HAP-1 (cell line): ENCODE results near the gene LRRC42.

ENCODE experiments used
- DNase-seq, 2 experiments: peaks; one replicate each; pipeline ENCODE4 v3.0.0-alpha.2; 2016 to 2020; ENCODE audit warnings: low spot score in 2 of 2
- H3K27me3 ChIP-seq: fragments of 250-450 bp; sonication (Bioruptor Pico); 2 replicates; pipeline ENCODE4 v1.5.1; 2020; ENCODE audit warnings: low read depth, mild to moderate bottlenecking, moderate library complexity
- H3K36me3 ChIP-seq: fragments of 250-450 bp; sonication (Bioruptor Pico); replicated peaks from 2 replicates; pipeline ENCODE4 v1.5.1; 2020; ENCODE audit warnings: mild to moderate bottlenecking
- H3K4me1 ChIP-seq: fragments of 250-450 bp; sonication (Bioruptor Pico); 2 replicates; pipeline ENCODE4 v1.5.1; 2020; ENCODE audit warnings: mild to moderate bottlenecking
- H3K4me3 ChIP-seq: fragments of 250-450 bp; sonication (Bioruptor Pico); 2 replicates; pipeline ENCODE4 v1.5.1; 2020; ENCODE audit warnings: mild to moderate bottlenecking, moderate library complexity
- H3K9me3 ChIP-seq: fragments of 250-450 bp; sonication (Bioruptor Pico); 2 replicates; pipeline ENCODE4 v1.5.1; 2020; ENCODE audit warnings: mild to moderate bottlenecking, moderate library complexity
- in situ Hi-C: fragments of 300-500 bp; cut with MboI; formaldehyde crosslinking; loops from 3 replicates; pipeline ENCODE4 v1.14.3; 2020; ENCODE audit warnings: low sequenced_read_pairs, inconsistent platforms, mixed read lengths

LRRC42 gene

DNA sequence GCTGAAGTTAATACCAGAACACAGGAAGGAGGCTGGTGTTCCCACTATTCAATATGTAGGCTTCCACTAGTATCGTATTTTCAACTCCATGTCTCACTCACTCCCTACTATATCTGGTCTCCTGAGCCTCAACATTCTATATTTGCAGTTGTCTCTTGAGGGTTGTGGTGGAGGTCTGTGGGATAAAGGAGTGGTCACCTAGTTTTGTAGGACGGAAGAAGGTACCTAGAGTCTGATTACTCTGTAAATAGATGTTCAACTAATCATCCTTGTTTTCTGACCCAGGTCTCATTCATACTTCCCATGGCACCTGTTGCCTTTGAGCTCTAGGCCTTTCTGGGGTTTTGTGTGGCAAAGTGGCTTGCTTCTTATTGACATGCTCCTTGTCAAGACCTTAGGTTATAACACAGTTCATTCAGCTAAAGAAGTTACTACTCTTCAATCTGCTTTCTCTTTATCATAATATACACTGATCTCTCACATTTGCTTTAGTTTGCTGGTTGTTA is 18.7 kb upstream of the LRRC42 start:
- no peak overlapping the region for H3K4me3 ChIP-seq
- in situ Hi-C loops, result no loop called here
- H3K4me1 ChIP-seq, result no peaks in the 10 kb centered on the region; the same call in 1 of the 2 replicates
- H3K9me3 ChIP-seq, result peaks cover 3% of the 10 kb centered on the region; the same call in 1 of the 2 replicates
- peaks cover 8% of the 10 kb centered on the region for H3K36me3 ChIP-seq
- DNase-seq, result no peak
- no peaks in the 10 kb centered on the region for H3K27me3 ChIP-seq

DNA sequence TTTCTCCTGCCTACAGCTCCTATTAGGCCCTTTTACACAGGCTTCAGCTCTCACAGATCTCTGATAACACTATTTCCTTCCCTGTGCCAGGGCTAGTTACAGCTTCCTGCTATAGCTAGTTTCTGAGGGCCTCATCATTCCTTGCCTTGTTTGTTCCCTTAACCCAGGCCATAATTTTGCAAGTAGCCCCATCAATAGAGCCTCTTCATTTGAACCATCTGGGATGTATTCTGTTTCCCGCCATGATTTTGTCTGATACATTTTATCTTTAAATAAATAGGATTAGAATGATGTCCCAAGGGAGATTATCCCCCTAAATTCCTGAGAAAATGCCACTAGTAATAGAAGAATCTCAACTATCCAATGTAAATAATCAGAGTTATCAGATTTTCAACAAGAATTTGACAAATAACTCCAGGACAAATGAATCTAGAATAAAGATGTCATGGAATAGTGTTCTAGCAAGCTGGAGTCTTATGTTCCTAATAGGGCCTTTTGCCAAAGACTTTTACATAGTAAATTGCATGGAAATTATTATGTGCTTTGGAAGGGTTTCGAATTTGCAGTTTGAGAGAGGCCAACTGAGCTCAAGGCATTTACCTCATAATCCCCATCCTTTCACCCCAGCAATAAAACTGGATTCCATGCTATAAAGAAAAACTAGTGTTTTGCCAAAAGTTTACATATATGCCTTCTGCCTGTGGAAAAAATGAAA is 16.7 kb upstream of the LRRC42 start:
- peaks cover 3% of the 10 kb centered on the region; the same call in 1 of the 2 replicates for H3K9me3 ChIP-seq
- in situ Hi-C loops, result no loop called here
- no peaks in the 10 kb centered on the region; the same call in 1 of the 2 replicates for H3K4me1 ChIP-seq
- H3K27me3 ChIP-seq, result no peaks in the 10 kb centered on the region
- DNase-seq, result no peak
- H3K4me3 ChIP-seq, result no peak overlapping the region
- peaks cover 8% of the 10 kb centered on the region for H3K36me3 ChIP-seq

DNA sequence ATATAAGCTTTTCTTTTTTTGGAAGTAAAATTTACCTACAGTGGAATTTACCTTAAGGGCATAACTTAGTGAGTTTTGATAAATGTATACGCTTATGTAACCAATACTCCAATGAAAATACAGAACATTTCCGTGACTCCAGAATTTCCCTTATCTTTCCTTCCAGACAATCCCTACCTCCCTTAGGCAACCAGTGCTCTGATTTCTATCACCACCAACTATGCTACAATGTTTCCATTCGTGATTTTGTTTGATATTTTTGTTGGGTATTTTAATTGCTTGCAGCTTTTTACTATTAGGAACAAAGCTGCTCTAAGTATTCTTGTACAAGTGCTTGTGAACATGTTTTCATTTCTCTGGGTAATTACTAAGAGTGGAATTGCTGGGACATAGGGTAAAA is 15.2 kb upstream of the LRRC42 start:
- peaks cover 8% of the 10 kb centered on the region for H3K36me3 ChIP-seq
- H3K9me3 ChIP-seq, result peaks cover 3% of the 10 kb centered on the region; the same call in 1 of the 2 replicates
- DNase-seq, result no peak
- no peak overlapping the region for H3K4me3 ChIP-seq
- no peaks in the 10 kb centered on the region; the same call in 1 of the 2 replicates for H3K4me1 ChIP-seq
- H3K27me3 ChIP-seq, result no peaks in the 10 kb centered on the region
- in situ Hi-C loops, result no loop called here

DNA sequence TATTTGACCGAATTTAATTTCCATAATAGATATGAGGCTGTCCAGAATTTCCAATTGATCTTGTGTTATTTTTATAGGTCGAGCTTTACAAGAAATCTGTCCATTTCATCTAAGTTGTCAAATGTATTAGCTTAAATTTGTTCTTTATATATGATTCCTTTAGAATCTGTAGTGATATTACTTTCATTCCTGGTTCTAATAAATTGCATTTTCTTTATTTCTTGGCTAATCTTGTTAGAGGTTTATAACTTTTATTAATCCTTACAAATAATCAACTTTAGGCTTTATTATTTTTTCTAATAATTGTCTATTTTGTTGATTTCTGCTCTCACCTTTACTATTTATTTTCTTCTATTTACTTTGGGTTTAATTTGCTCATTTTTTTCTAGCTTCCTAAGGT is 14.6 kb upstream of the LRRC42 start:
- no peak for DNase-seq
- in situ Hi-C loops, result no loop called here
- Histone ChIP-seq H3K4me1 (no peaks in the 10 kb centered on the region; the same call in 1 of the 2 replicates), H3K27me3 (no peaks in the 10 kb centered on the region), H3K9me3 (peaks cover 3% of the 10 kb centered on the region; the same call in 1 of the 2 replicates), H3K36me3 (peaks cover 8% of the 10 kb centered on the region), H3K4me3 (no peak overlapping the region)

DNA sequence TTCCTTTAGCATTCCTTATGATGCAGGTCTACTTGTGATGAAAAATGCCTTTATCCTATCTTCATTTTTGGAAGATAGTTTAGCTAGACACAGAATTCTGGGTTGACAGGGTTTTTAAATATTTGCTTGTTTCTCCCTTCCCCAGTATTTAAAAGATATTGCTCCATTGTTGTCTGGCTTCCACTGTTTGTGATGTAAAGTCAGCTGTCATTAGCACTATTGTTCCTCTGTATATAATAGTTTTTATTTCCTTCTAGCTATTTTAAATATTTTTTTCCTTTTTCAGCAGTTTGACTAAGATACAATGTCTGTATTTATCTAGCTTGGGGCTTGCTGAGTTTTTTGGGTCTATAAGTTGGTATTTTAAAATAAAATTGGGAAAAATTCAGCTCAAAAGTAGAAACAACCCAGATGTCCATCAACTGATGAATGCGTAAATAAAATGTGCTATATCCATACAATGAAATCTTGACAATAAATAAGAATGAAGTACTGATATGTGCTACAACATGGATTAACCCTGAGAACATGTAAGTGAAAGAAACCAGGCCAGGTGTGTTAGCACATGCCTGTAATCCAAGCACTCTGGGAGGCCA is 11.9 kb upstream of the LRRC42 start:
- H3K9me3 ChIP-seq, result peaks cover 3% of the 10 kb centered on the region; the same call in 1 of the 2 replicates
- in situ Hi-C loops, result no loop called here
- no peaks in the 10 kb centered on the region; the same call in 1 of the 2 replicates for H3K4me1 ChIP-seq
- no peaks in the 10 kb centered on the region for H3K27me3 ChIP-seq
- no peak overlapping the region for H3K4me3 ChIP-seq
- DNase-seq, result no peak
- no peaks in the 10 kb centered on the region for H3K36me3 ChIP-seq

DNA sequence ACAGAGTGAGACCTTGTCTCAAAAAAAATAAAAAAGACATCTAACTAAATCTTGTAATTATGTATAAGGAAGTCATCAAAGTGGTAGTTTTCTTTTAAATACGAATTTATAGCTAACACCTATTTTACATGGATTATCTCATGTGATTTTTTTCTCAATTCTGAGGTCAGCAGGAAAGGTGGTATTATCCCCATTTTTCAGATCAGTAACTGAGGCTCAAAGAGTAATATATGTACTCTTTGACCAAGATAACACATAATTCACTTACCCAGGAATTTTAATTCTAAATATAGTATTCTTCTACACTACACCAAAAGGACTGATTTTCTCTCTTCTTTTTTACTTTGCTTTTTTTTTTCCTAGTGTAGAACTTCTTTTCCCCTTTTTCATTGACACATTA is 9.7 kb upstream of the LRRC42 start:
- no peaks in the 10 kb centered on the region for H3K27me3 ChIP-seq
- H3K9me3 ChIP-seq, result no peaks in the 10 kb centered on the region
- no peak overlapping the region for H3K4me3 ChIP-seq
- H3K4me1 ChIP-seq, result no peaks in the 10 kb centered on the region
- DNase-seq, result no peak
- in situ Hi-C loops, result no loop called here
- H3K36me3 ChIP-seq, result no peaks in the 10 kb centered on the region

DNA sequence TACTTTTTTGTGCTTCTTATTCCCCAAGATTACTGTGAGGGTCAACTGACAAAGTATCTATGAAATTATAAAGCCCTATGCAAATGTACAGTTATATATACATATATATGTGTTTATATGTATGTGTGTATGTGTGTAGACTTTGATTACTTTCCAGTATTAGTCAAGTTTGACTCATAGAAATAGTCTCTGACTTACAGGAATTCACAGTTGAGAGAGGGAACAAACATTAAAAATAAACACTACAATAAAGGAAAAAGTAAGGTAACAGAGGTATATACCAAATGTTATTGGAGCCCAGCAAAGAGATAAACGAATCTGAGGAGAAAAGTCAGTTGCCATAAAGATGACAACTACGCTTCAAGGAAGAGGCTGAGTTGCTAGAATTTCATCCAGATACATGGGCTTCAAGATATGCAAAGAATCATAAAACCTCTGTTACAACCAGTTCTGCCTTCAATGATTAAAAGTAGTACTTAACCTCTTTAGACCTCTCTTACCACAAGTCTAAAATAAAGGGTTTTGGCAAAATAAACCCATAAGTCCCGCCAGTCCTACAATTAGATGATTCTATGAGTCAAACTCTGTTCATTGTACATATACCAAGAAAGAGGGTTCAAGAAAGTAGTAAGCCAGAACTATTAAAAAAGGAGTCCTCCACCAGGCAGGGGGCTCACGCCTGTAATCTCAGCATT is 7.9 kb upstream of the LRRC42 start:
- no peak for DNase-seq
- H3K4me1 ChIP-seq, result no peaks in the 10 kb centered on the region
- H3K36me3 ChIP-seq, result no peaks in the 10 kb centered on the region
- no peaks in the 10 kb centered on the region for H3K27me3 ChIP-seq
- in situ Hi-C loops, result no loop called here
- no peaks in the 10 kb centered on the region for H3K9me3 ChIP-seq
- H3K4me3 ChIP-seq, result no peak overlapping the region

DNA sequence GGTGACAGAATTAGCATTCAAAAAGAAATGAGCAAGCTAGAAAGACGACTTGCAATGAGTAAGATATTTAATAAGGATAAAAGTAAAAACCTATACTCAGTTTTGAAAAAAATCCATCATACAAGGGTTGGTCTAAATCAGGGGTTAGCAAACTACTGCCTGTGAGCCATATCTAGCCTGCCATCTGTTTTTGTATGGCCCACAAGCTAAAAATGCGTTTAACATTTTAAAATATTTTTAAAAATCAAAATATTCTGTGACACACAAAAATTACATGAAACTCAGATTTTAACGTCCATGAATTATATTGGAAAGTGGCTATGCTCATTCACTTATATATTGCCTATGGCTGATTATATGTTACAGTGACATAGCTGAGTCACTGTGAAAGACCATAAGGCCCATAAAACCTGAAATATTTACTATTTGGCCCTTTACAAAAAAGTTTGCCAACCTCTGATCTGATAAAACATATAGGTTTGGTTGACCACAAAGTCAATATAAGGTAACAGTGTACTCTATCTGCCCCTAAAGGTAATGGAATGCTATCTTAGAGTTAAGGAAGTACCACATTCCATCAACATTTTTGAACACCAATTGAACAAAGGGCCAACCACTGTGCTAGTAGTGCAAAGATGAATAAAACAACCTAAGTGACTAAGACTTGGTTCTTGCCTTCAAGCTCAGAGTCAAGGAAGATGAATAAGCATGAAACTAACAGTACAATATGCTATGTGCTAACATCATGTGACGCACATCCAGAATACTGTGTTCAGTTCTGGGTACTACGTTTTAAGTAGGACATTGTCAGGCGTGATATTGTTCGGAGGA is 3.8 kb upstream of the LRRC42 start:
- Histone ChIP-seq H3K36me3 (no peaks in the 10 kb centered on the region), H3K4me1 (peaks cover 9% of the 10 kb centered on the region), H3K27me3 (no peaks in the 10 kb centered on the region), H3K9me3 (no peaks in the 10 kb centered on the region), H3K4me3 (no peak overlapping the region)
- DNase-seq, result no peak
- in situ Hi-C loops, result no loop called here

DNA sequence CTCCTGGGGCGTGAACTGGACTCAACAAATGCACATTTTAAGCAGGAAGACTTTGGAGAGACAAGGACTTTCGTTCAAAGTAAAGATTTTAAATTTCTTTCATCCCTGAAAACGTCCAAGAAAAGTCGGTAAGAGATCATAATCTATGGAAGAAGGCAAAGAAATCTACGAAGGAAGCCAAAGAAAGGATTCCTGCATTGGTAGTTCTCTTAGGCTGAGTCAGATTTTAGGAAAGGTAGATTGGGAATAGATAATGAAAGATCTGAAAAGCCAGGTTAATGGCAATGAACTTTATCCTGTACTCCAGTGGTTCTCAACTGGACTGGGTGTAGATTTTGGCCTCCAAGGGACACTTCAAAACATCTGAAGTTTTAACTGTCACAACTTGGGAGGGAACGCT is 3.1 kb upstream of the LRRC42 start:
- Histone ChIP-seq H3K4me3 (no peak overlapping the region), H3K27me3 (no peaks in the 10 kb centered on the region), H3K9me3 (no peaks in the 10 kb centered on the region), H3K36me3 (no peaks in the 10 kb centered on the region), H3K4me1 (peaks cover 14% of the 10 kb centered on the region)
- no peak for DNase-seq
- in situ Hi-C loops, result no loop called here

DNA sequence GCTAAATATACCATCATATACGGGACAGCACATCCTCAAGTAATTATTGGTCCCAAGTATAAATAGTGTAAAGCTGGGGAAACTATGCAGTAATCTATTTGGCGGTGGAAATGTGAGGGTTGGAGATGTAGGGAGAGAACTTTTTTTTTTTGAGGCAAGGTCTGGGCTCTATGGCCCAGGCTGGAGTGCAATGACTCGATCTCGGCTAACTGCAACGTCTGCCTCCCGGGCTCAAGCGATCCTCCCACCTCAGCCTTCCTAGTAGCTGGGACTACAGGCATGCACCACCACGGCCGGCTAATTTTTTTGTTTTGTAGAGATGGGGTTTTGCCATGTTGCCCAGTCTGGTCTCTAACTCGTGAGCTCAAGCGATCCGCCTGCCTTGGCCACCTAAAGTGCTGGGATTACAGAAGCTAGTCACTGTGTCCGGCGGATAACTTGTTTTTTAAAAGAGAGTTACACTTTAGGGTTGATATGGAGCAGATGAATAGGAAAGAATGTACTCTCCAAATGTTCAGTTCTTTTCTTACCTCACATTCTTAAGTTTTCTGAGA is 2.6 kb upstream of the LRRC42 start:
- no peak for DNase-seq
- Histone ChIP-seq H3K4me3 (no peak overlapping the region), H3K4me1 (peaks cover 17% of the 10 kb centered on the region), H3K27me3 (no peaks in the 10 kb centered on the region), H3K36me3 (no peaks in the 10 kb centered on the region), H3K9me3 (no peaks in the 10 kb centered on the region)
- in situ Hi-C loops, result no loop called here

DNA sequence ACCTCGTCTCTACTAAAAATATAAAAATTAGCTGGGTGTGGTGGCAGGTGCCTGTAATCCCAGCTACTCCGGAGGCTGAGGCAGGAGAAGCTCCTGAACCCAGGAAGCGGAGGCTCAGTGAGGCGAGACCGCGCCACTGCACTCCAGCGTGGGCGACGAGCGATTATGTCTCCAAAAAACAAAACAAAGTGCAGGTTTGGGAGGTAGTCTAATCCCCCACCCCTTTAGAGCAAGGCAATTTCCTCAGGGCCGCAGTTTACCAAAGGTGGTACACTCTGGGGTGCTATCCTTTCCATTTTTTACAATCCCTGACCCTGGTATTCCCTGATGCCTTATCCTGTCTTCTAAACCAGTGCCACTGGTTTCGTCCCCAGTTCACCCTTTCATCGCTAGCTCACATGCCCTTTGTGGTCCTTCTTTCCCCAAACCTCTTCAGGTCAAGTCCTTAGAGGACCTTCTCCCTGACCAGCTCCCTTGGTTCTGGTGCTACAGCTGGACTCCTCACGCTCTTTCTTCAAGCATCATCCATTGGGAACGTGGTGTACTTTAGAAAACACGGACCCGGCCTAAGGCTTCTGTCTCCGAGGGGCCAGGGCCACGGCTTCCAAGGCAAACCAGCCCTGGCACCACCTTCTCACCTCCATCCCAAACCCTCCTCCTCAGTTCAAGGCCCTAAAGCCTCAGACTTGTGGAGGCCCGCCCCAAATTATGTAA is 1.5 kb upstream of the LRRC42 start:
- H3K36me3 ChIP-seq, result no peaks in the 10 kb centered on the region; the same call in 1 of the 2 replicates
- H3K4me3 ChIP-seq, result peak overlapping the region; percentile 91
- no peaks in the 10 kb centered on the region for H3K27me3 ChIP-seq
- peaks cover 19% of the 10 kb centered on the region for H3K4me1 ChIP-seq
- in situ Hi-C loops, result no loop called here
- H3K9me3 ChIP-seq, result no peaks in the 10 kb centered on the region
- DNase-seq, result peak in 1 of 2 experiments; percentile 25

DNA sequence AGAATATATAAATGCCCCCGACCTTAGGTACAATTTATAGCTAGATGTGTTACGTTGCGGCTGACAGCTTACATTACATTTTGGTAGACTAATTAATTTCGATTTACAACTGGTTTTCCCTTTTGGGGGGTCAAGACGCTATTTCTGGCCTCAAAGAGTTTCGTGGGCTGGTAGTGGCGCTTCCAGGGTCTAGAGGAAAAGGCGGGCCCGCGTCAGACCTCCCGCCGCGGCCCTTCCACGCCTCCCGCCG is 1.0 kb upstream of the LRRC42 start:
- Histone ChIP-seq H3K27me3 (no peaks in the 10 kb centered on the region), H3K9me3 (no peaks in the 10 kb centered on the region), H3K4me3 (peak overlapping the region; percentile 91), H3K4me1 (peaks cover 19% of the 10 kb centered on the region), H3K36me3 (no peaks in the 10 kb centered on the region; the same call in 1 of the 2 replicates)
- peak in 1 of 2 experiments; percentile 44 for DNase-seq
- in situ Hi-C loops, result no loop called here
